K562 (cell line): ENCODE measurements around the gene USP14.

Experiments
- GABPA ChIP-seq: fragments of 200-800 bp; sonication (Bioruptor generic); conservative IDR thresholded peaks from 2 replicates; pipeline ENCODE4 v1.6.1; 2016; ENCODE audit warnings: low read depth, missing genetic modification characterization, missing compliant biosample characterization
- MAFK ChIP-seq: IDR thresholded peaks from 2 replicates; pipeline ENCODE4 v1.6.1; 2011; ENCODE audit warnings: low read length, improper control_type of control experiment
- TEAD2 ChIP-seq: fragments of 450-650 bp; IDR thresholded peaks from 2 replicates; pipeline ENCODE4 v1.6.1; 2016; ENCODE audit warnings: missing genetic modification characterization, control low read depth, missing compliant biosample characterization
- ZNF224 ChIP-seq: sonication (generic); formaldehyde crosslinking; IDR thresholded peaks from 2 replicates; pipeline ENCODE4 v1.8.0; 2022; ENCODE audit warnings: mild to moderate bottlenecking, missing genetic modification reagents

GRCh38 chr18:260547-260946 is 102.2 kb downstream of the USP14 start:
- TF ChIP-seq ZNF224 (CRISPR knock-in tag) (no peak), GABPA (no peak), MAFK (no peak), TEAD2 (no peak)
